ENCODE data around the gene GIT1. TPM values are rescaled to one million over a fixed set of nuclear protein-coding genes. Genes with fewer than 3 reads are reported as not detected.

Gene GIT1
- total and polyA plus RNA-seq, 2 experiments from 2014 or later: 20.0 to 46.3 TPM

GRCh38 chr17:29570521-29570920, 18.9 kb downstream of the GIT1 start:
- Histone ChIP-seq H3K4me2 (no peak overlapping the region), H3K9me2 (replicated peaks; ENCODE audit: insufficient read depth) (no peaks in the 10 kb centered on the region), H3K4me3 (no peak overlapping the region), H3K27me3 (no peaks in the 10 kb centered on the region), H3K79me2 (peaks cover 25% of the 10 kb centered on the region), H3K36me3 (replicated peaks; ENCODE audit: insufficient read depth, low read depth) (no peaks in the 10 kb centered on the region), H3K9me3 (ENCODE audit: low read depth) (no peaks in the 10 kb centered on the region), H2AFZ (no peak overlapping the region), H3K27ac (no peak overlapping the region), H4K20me1 (ENCODE audit: insufficient read depth, poor library complexity, severe bottlenecking) (no peaks in the 10 kb centered on the region), H3K4me1 (ENCODE audit: insufficient read depth) (peaks cover 39% of the 10 kb centered on the region)
- no peak for DNase-seq (ENCODE audit: low spot score)
- TF ChIP-seq CTCF (IDR thresholded peaks at IDR 0.05; ENCODE audit: poor library complexity): no peak
- no peak for TF ChIP-seq EZH2phosphoT487 (IDR thresholded peaks at IDR 0.05; ENCODE audit: low read depth, severe bottlenecking, unreplicated experiment)
- 93% methylated on average over 7 of the region's 7 CpGs for WGBS (ENCODE audit: low lambda C conversion rate, missing lambda C conversion rate)

- peaks cover 30% of the 10 kb centered on the region for H3K79me2 ChIP-seq
- peaks cover 42% of the 10 kb centered on the region for H3K4me1 ChIP-seq (ENCODE audit: insufficient read depth)
- no peaks in the 10 kb centered on the region for H3K9me2 ChIP-seq (replicated peaks; ENCODE audit: insufficient read depth)
- no peaks in the 10 kb centered on the region for H3K36me3 ChIP-seq (replicated peaks; ENCODE audit: insufficient read depth, low read depth)
- no peaks in the 10 kb centered on the region for H3K27me3 ChIP-seq
- 65% methylated on average over 14 of the region's 14 CpGs for WGBS (ENCODE audit: low lambda C conversion rate, missing lambda C conversion rate)
- TF ChIP-seq EZH2phosphoT487 (IDR thresholded peaks at IDR 0.05; ENCODE audit: low read depth, severe bottlenecking, unreplicated experiment): no peak
- no peak for TF ChIP-seq CTCF (IDR thresholded peaks at IDR 0.05; ENCODE audit: poor library complexity)
- no peak for TF ChIP-seq EZH2 (IDR thresholded peaks at IDR 0.05; ENCODE audit: borderline replicate concordance)
- no peaks in the 10 kb centered on the region for H4K20me1 ChIP-seq (ENCODE audit: insufficient read depth, poor library complexity, severe bottlenecking)
- peak overlapping the region; percentile 90 for H3K4me3 ChIP-seq
- H3K27ac ChIP-seq: peak overlapping the region; percentile 95
- H2AFZ ChIP-seq: peak overlapping the region; percentile 89
- no peak for DNase-seq (ENCODE audit: low spot score)
- peak overlapping the region; percentile 95 for H3K4me2 ChIP-seq
- no peaks in the 10 kb centered on the region for H3K9me3 ChIP-seq (ENCODE audit: low read depth)
Observed at GRCh38 chr17:29569245-29569950, 20.1 kb downstream of the GIT1 start.

- peak within 1 kb of the TSS; percentile 90 for H3K4me3 ChIP-seq
- H3K9me3 ChIP-seq (ENCODE audit: low read depth): no peaks in the 10 kb centered on the region
- H3K4me1 ChIP-seq (ENCODE audit: insufficient read depth): peaks cover 38% of the 10 kb centered on the region
- H3K27me3 ChIP-seq: no peaks in the 10 kb centered on the region
- H3K36me3 ChIP-seq (replicated peaks; ENCODE audit: insufficient read depth, low read depth): no peaks in the 10 kb centered on the region
- TF ChIP-seq CTCF (IDR thresholded peaks at IDR 0.05; ENCODE audit: poor library complexity) (peak; percentile 1), EZH2phosphoT487 (IDR thresholded peaks at IDR 0.05; ENCODE audit: low read depth, severe bottlenecking, unreplicated experiment) (no peak)
- H4K20me1 ChIP-seq (ENCODE audit: insufficient read depth, poor library complexity, severe bottlenecking): no peaks in the 10 kb centered on the region
- H2AFZ ChIP-seq: peak within 1 kb of the TSS; percentile 89
- H3K9me2 ChIP-seq (replicated peaks; ENCODE audit: insufficient read depth): no peaks in the 10 kb centered on the region
- H3K27ac ChIP-seq: peak within 1 kb of the TSS; percentile 95
- DNase-seq (ENCODE audit: low spot score): peak; percentile 94
- peaks cover 32% of the 10 kb centered on the region for H3K79me2 ChIP-seq
- peak within 1 kb of the TSS; percentile 95 for H3K4me2 ChIP-seq
- WGBS (ENCODE audit: low lambda C conversion rate, missing lambda C conversion rate): 1% methylated on average over 49 of the region's 85 CpGs
Observed at GRCh38 chr17:29568331-29569244, 20.9 kb downstream of the GIT1 start, which contains the start of gene TP53I13. Gene TP53I13 (plus strand): TSS chr17:29568701. CDS start chr17:29568759, 58 bp downstream.

All from hepatocyte (in vitro differentiated cells).